HEK293 (cell line): ENCODE results near the gene ADORA2A.

Source experiments
- CTCF ChIA-PET: fragments of 350-600 bp; formaldehyde crosslinking; extraction: SDS; loops from one replicate; lab custom pipeline; 2021; ENCODE audit warnings: antibody characterized with exemption; lab: Yijun Ruan, JAX
- POLR2A ChIA-PET: fragments of 300-600 bp; formaldehyde crosslinking; extraction: SDS; loops from one replicate; lab custom pipeline; 2020; ENCODE audit warnings: antibody characterized with exemption, inconsistent platforms; lab: Yijun Ruan, JAX
- H3K27ac ChIP-seq: fragments of 200-500 bp; sonication (Bioruptor generic); 2 replicates; pipeline ENCODE4 v1.5.1; 2014; ENCODE audit warnings: low read depth, low read length, control low read depth, inconsistent platforms; ENCODE audit errors: extremely low read depth
- H3K36me3 ChIP-seq, 2 experiments: fragments of 200-500 bp in 1 of 2; sonication (Bioruptor generic) in 1 of 2; 1 replicate in 1 of 2; 2 replicates in 1 of 2; pipeline ENCODE4 v1.5.1; 2014 to 2017; ENCODE audit warnings: inconsistent platforms in 2 of 2, low read length in 2 of 2; ENCODE audit not compliant: control insufficient read depth in 2 of 2, insufficient read depth in 1 of 2
- H3K4me1 ChIP-seq: fragments of 200-500 bp; sonication (Bioruptor generic); 2 replicates; pipeline ENCODE4 v1.5.1; 2014; ENCODE audit warnings: mild to moderate bottlenecking, low read length, inconsistent platforms; ENCODE audit not compliant: control insufficient read depth, insufficient read depth
- H3K4me3 ChIP-seq: 2 replicates; pipeline ENCODE4 v1.5.1; 2011; ENCODE audit warnings: low read depth, mild to moderate bottlenecking, control low read depth, low read length, moderate library complexity
- H3K9me3 ChIP-seq: fragments of 200-500 bp; sonication (Bioruptor generic); 2 replicates; pipeline ENCODE4 v1.5.1; 2014; ENCODE audit warnings: low read depth, low read length, inconsistent platforms; ENCODE audit not compliant: control insufficient read depth, insufficient read depth
- KLF1 ChIP-seq: fragments of 450-650 bp; formaldehyde crosslinking; IDR thresholded peaks from 2 replicates; pipeline ENCODE4 v1.5.1; 2016; ENCODE audit warnings: missing biosample characterization, missing genetic modification characterization
- OSR2 ChIP-seq: fragments of 450-650 bp; formaldehyde crosslinking; IDR thresholded peaks from 2 replicates; pipeline ENCODE4 v1.5.1; 2016; ENCODE audit warnings: missing biosample characterization, missing genetic modification characterization
- ZNF155 ChIP-seq: fragments of 450-650 bp; formaldehyde crosslinking; IDR thresholded peaks from 2 replicates; pipeline ENCODE4 v1.5.1; 2016; ENCODE audit warnings: missing biosample characterization, missing genetic modification characterization
- ZNF350 ChIP-seq: fragments of 450-650 bp; formaldehyde crosslinking; IDR thresholded peaks from 2 replicates; pipeline ENCODE4 v1.5.0; 2017; ENCODE audit warnings: missing biosample characterization, mild to moderate bottlenecking, missing genetic modification characterization
- ZNF37A ChIP-seq: fragments of 450-650 bp; IDR thresholded peaks from 2 replicates; pipeline ENCODE4 v1.5.1; 2018; ENCODE audit warnings: missing biosample characterization, missing genetic modification characterization
- ZNF394 ChIP-seq: fragments of 450-650 bp; formaldehyde crosslinking; IDR thresholded peaks from 2 replicates; pipeline ENCODE4 v1.5.1; 2016; ENCODE audit warnings: missing biosample characterization, missing genetic modification characterization, mild to moderate bottlenecking, moderate library complexity, borderline replicate concordance
- TF ChIP-seq, protein P1 (sequence below): fragments of 450-650 bp; formaldehyde crosslinking; IDR thresholded peaks from 2 replicates; pipeline ENCODE4 v1.5.1; 2017; ENCODE audit warnings: missing biosample characterization, mild to moderate bottlenecking, missing genetic modification characterization, moderate library complexity
- TF ChIP-seq, protein P2 (sequence below): fragments of 450-650 bp; formaldehyde crosslinking; IDR thresholded peaks from 2 replicates; pipeline ENCODE4 v1.5.1; 2016; ENCODE audit warnings: missing biosample characterization, missing genetic modification characterization, borderline replicate concordance
- TF ChIP-seq, protein P3 (sequence below): fragments of 450-650 bp; formaldehyde crosslinking; IDR thresholded peaks from 2 replicates; pipeline ENCODE4 v1.5.1; 2016; ENCODE audit warnings: missing biosample characterization, missing genetic modification characterization, borderline replicate concordance
- TF ChIP-seq, protein P4 (sequence below): fragments of 450-650 bp; formaldehyde crosslinking; IDR thresholded peaks from 2 replicates; pipeline ENCODE4 v1.5.1; 2016; ENCODE audit warnings: missing biosample characterization, missing genetic modification characterization

The ADORA2A gene

DNA sequence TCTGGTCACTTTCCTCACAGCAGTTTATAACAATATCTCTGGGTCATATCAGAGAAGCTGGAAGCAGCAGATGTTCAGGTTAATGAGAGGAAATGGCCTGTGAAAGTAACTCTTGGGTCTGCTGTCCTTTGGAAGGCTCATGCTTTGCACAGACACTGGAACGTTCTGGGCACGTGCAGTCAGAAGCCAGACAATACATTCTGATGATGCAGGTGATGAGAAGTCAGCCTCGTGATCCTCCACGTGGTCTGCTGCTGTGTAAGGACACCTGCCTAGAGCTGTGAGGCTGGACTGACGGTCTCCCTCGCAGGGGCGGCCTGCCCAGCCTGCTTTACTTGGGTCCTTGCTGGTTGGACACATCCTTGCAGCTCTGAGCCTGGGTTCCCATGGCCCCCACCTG lies 18.8 kb upstream of the ADORA2A start:
- peaks cover 0 to 79% of the 10 kb centered on the region in 2 experiments; a peak in 2 of 3 replicates for H3K36me3 ChIP-seq
- ChIA-PET CTCF (interaction anchor here (0.5 to 1.5 kb wide), 5 partner anchors 13 to 399 kb away, joined by 3 to 9 read pairs (median 3); no protein-coding TSS in a partner anchor), POLR2A (no interaction called here)
- no peak overlapping the region for H3K4me3 ChIP-seq
- TF ChIP-seq, protein P1, sequence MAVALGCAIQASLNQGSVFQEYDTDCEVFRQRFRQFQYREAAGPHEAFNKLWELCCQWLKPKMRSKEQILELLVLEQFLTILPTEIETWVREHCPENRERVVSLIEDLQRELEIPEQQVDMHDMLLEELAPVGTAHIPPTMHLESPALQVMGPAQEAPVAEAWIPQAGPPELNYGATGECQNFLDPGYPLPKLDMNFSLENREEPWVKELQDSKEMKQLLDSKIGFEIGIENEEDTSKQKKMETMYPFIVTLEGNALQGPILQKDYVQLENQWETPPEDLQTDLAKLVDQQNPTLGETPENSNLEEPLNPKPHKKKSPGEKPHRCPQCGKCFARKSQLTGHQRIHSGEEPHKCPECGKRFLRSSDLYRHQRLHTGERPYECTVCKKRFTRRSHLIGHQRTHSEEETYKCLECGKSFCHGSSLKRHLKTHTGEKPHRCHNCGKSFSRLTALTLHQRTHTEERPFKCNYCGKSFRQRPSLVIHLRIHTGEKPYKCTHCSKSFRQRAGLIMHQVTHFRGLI: peak; percentile 79
- TF ChIP-seq, protein P2, sequence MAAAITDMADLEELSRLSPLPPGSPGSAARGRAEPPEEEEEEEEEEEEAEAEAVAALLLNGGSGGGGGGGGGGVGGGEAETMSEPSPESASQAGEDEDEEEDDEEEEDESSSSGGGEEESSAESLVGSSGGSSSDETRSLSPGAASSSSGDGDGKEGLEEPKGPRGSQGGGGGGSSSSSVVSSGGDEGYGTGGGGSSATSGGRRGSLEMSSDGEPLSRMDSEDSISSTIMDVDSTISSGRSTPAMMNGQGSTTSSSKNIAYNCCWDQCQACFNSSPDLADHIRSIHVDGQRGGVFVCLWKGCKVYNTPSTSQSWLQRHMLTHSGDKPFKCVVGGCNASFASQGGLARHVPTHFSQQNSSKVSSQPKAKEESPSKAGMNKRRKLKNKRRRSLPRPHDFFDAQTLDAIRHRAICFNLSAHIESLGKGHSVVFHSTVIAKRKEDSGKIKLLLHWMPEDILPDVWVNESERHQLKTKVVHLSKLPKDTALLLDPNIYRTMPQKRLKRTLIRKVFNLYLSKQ (tag by site-specific recombination): no peak
- TF ChIP-seq KLF1 (tag by site-specific recombination) (no peak), ZNF350 (tag by site-specific recombination) (no peak), ZNF155 (tag by site-specific recombination) (no peak), ZNF37A (tag by site-specific recombination) (no peak)
- TF ChIP-seq, protein P3, sequence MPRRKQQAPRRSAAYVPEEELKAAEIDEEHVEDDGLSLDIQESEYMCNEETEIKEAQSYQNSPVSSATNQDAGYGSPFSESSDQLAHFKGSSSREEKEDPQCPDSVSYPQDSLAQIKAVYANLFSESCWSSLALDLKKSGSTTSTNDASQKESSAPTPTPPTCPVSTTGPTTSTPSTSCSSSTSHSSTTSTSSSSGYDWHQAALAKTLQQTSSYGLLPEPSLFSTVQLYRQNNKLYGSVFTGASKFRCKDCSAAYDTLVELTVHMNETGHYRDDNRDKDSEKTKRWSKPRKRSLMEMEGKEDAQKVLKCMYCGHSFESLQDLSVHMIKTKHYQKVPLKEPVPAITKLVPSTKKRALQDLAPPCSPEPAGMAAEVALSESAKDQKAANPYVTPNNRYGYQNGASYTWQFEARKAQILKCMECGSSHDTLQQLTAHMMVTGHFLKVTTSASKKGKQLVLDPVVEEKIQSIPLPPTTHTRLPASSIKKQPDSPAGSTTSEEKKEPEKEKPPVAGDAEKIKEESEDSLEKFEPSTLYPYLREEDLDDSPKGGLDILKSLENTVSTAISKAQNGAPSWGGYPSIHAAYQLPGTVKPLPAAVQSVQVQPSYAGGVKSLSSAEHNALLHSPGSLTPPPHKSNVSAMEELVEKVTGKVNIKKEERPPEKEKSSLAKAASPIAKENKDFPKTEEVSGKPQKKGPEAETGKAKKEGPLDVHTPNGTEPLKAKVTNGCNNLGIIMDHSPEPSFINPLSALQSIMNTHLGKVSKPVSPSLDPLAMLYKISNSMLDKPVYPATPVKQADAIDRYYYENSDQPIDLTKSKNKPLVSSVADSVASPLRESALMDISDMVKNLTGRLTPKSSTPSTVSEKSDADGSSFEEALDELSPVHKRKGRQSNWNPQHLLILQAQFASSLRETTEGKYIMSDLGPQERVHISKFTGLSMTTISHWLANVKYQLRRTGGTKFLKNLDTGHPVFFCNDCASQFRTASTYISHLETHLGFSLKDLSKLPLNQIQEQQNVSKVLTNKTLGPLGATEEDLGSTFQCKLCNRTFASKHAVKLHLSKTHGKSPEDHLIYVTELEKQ (tag by site-specific recombination): no peak
- H3K4me1 ChIP-seq: no peaks in the 10 kb centered on the region
- no peak overlapping the region for H3K27ac ChIP-seq
- H3K9me3 ChIP-seq: no peaks in the 10 kb centered on the region

DNA sequence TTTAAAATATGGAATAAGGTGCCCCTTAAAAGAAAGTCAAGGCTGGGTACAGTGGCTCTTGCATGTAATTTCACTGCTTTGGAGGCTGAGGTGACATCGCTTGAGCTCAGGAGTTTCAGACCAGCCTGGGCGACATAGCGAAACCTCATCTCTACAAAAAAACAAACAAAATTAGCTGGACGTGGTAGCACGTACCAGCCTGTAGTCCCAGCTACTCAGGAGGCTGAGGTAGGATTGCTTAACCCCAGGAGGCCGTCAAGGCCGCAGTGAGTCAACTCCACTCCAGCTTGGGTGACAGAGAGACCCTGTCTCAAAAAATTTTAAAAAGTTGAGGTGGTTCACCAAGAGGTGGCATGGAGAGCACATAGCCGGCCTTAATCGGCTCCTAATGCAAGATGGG lies 17.7 kb upstream of the ADORA2A start:
- Histone ChIP-seq H3K9me3 (no peaks in the 10 kb centered on the region), H3K36me3 (peaks cover 0 to 79% of the 10 kb centered on the region in 2 experiments; a peak in 2 of 3 replicates), H3K4me1 (no peaks in the 10 kb centered on the region), H3K4me3 (no peak overlapping the region), H3K27ac (0 out of 2 replicates have a peak overlapping the region, but pooled peaks have one; percentile 9)
- CTCF ChIA-PET: interaction anchor here (0.6 to 1.5 kb wide), 4 partner anchors 10 to 144 kb away, joined by 3 to 9 read pairs (median 4); no protein-coding TSS in a partner anchor
- TF ChIP-seq OSR2 (peak; percentile 61), ZNF394 (tag by site-specific recombination) (peak; percentile 35; the same call in 1 of the 2 replicates)
- TF ChIP-seq, protein P4, sequence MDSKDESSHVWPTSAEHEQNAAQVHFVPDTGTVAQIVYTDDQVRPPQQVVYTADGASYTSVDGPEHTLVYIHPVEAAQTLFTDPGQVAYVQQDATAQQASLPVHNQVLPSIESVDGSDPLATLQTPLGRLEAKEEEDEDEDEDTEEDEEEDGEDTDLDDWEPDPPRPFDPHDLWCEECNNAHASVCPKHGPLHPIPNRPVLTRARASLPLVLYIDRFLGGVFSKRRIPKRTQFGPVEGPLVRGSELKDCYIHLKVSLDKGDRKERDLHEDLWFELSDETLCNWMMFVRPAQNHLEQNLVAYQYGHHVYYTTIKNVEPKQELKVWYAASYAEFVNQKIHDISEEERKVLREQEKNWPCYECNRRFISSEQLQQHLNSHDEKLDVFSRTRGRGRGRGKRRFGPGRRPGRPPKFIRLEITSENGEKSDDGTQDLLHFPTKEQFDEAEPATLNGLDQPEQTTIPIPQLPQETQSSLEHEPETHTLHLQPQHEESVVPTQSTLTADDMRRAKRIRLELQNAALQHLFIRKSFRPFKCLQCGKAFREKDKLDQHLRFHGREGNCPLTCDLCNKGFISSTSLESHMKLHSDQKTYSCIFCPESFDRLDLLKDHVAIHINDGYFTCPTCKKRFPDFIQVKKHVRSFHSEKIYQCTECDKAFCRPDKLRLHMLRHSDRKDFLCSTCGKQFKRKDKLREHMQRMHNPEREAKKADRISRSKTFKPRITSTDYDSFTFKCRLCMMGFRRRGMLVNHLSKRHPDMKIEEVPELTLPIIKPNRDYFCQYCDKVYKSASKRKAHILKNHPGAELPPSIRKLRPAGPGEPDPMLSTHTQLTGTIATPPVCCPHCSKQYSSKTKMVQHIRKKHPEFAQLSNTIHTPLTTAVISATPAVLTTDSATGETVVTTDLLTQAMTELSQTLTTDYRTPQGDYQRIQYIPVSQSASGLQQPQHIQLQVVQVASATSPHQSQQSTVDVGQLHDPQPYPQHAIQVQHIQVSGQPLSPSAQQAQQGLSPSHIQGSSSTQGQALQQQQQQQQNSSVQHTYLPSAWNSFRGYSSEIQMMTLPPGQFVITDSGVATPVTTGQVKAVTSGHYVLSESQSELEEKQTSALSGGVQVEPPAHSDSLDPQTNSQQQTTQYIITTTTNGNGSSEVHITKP: no peak
- POLR2A ChIA-PET: no interaction called here
